HG02763 (cell line): ENCODE data around the gene LAMTOR5.
A peak's percentile ranks its signal among the peaks of the same experiment; 100 is the strongest.

Experiments
- ATAC-seq: cut with Tn5 transposase; IDR thresholded peaks from one replicate; pipeline ENCODE4 v1.9.1; 2021; ENCODE audit warnings: mild to moderate bottlenecking, moderate library complexity; ENCODE audit not compliant: unreplicated experiment

LAMTOR5 gene

GRCh38 chr1:110390692-110391245 is 16.7 kb downstream of the LAMTOR5 start, which contains the start of gene SLC16A4:
TSS of gene SLC16A4 (minus strand) at chr1:110391026. CDS start at chr1:110389323, 1,703 bp downstream.
- no peak for ATAC-seq

- no peak for ATAC-seq
Observed at GRCh38 chr1:110390096-110390495, 17.4 kb downstream of the LAMTOR5 start.

- ATAC-seq: no peak
Observed at GRCh38 chr1:110387048-110387754, 20.3 kb downstream of the LAMTOR5 start.

- no peak for ATAC-seq
Observed at GRCh38 chr1:110385369-110385768, 22.1 kb downstream of the LAMTOR5 start.

GRCh38 chr1:110384581-110385321 is 22.7 kb downstream of the LAMTOR5 start:
- ATAC-seq: peak; percentile 43

GRCh38 chr1:110383251-110383990 is 24.1 kb downstream of the LAMTOR5 start:
- no peak for ATAC-seq

GRCh38 chr1:110380672-110381283 is 26.7 kb downstream of the LAMTOR5 start:
- ATAC-seq: no peak

GRCh38 chr1:110375490-110375889 is 32.0 kb downstream of the LAMTOR5 start:
- no peak for ATAC-seq

GRCh38 chr1:110370827-110371226 is 36.7 kb downstream of the LAMTOR5 start:
- no peak for ATAC-seq

GRCh38 chr1:110364221-110364620 is 43.3 kb downstream of the LAMTOR5 start:
- no peak for ATAC-seq

- no peak for ATAC-seq
Observed at GRCh38 chr1:110361856-110362255, 45.6 kb downstream of the LAMTOR5 start.

- no peak for ATAC-seq
Observed at GRCh38 chr1:110360431-110360830, 47.1 kb downstream of the LAMTOR5 start.

- no peak for ATAC-seq
Observed at GRCh38 chr1:110356379-110356778, 51.1 kb downstream of the LAMTOR5 start.

- ATAC-seq: no peak
Observed at GRCh38 chr1:110355321-110355720, 52.2 kb downstream of the LAMTOR5 start.
